OCI-LY3 (cell line): ENCODE results near the gene CALHM4.

Experiments
- H2AFZ ChIP-seq: fragments of 200-600, 300-600 bp; shearing (Covaris generic); 2 replicates; pipeline ENCODE4 v1.6.0; 2014; ENCODE audit warnings: antibody characterized with exemption, low read depth, low read length
- H3K27ac ChIP-seq: fragments of 200-600, 300-600 bp; sonication (generic); 2 replicates; pipeline ENCODE4 v1.5.1; 2014; ENCODE audit warnings: mild to moderate bottlenecking, low read length, moderate library complexity, mixed read lengths
- H3K27me3 ChIP-seq: fragments of 200-600, 300-600 bp; sonication (generic); 2 replicates; pipeline ENCODE4 v1.6.1; 2014; ENCODE audit warnings: low read depth, low read length, mixed read lengths
- H3K36me3 ChIP-seq: fragments of 200-600, 300-600 bp; sonication (generic); replicated peaks from 2 replicates; pipeline ENCODE3; 2014; ENCODE audit warnings: low read depth, low read length, mixed read lengths
- H3K4me1 ChIP-seq: fragments of 300-600, 200-600 bp; sonication (generic); 2 replicates; pipeline ENCODE4 v1.6.1; 2014; ENCODE audit warnings: low read length, mixed read lengths
- H3K4me2 ChIP-seq: fragments of 200-600, 300-600 bp; sonication (generic); 2 replicates; pipeline ENCODE4 v1.6.1; 2014; ENCODE audit warnings: low read length, mixed read lengths
- H3K4me3 ChIP-seq: fragments of 300-600, 200-600 bp; sonication (generic); 2 replicates; pipeline ENCODE4 v1.5.1; 2014; ENCODE audit warnings: antibody characterized with exemption, mild to moderate bottlenecking, low read length, moderate library complexity
- H3K79me2 ChIP-seq: fragments of 300-600, 200-600 bp; shearing (Covaris generic); 2 replicates; pipeline ENCODE4 v1.6.1; 2014; ENCODE audit warnings: mild to moderate bottlenecking, low read length, mixed read lengths
- H3K9ac ChIP-seq: fragments of 300-600, 200-600 bp; shearing (Covaris generic); 2 replicates; pipeline ENCODE4 v1.6.0; 2014; ENCODE audit warnings: mild to moderate bottlenecking, low read length, moderate library complexity
- H3K9me3 ChIP-seq: fragments of 200-600, 300-600 bp; shearing (Covaris generic); 2 replicates; pipeline ENCODE4 v1.6.1; 2014; ENCODE audit warnings: low read length, mixed read lengths; ENCODE audit not compliant: insufficient read depth
- H4K20me1 ChIP-seq: fragments of 200-600, 300-600 bp; sonication (generic); 2 replicates; pipeline ENCODE4 v1.6.1; 2016; ENCODE audit warnings: low read length, mixed read lengths; ENCODE audit not compliant: insufficient read depth
- CTCF ChIP-seq: fragments of 200-600, 300-600 bp; sonication (generic); IDR thresholded peaks from 2 replicates; pipeline ENCODE4 v1.5.1; 2014; ENCODE audit warnings: antibody characterized with exemption, low read length, low read depth
- EZH2phosphoT487 ChIP-seq: fragments of 200-600 bp; shearing (Covaris generic); IDR thresholded peaks from 2 replicates; pipeline ENCODE4 v1.6.1; 2018; ENCODE audit warnings: antibody characterized with exemption, mixed run types, low read depth

CALHM4 gene

DNA sequence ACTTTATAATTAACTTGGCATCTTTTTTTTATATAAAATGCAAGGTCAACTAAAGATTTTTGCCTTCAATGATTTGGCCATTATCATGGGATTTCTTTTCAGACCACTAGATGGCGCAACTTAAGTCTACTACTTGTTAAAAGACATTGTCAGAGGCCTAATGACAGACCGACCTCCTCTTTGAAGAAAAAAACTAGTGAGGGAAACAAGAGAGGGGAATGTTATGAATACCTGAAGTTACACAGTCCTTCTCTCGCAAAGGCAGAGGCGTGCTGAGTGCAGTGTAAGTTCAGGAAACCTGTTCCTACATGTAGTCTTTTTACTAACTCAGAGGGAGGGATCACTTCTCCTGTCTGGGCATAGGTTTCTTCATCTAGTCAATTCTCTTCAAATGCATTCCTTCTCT, 17.3 kb upstream of the CALHM4 start:
- TF ChIP-seq CTCF (peak; percentile 65), EZH2phosphoT487 (no peak)
- Histone ChIP-seq H3K79me2 (no peaks in the 10 kb centered on the region), H3K4me2 (no peak overlapping the region), H3K27me3 (peaks cover 6% of the 10 kb centered on the region; the same call in 1 of the 2 replicates), H4K20me1 (no peaks in the 10 kb centered on the region), H2AFZ (peak overlapping the region; percentile 87), H3K9me3 (no peaks in the 10 kb centered on the region), H3K27ac (no peak overlapping the region), H3K9ac (no peak overlapping the region), H3K36me3 (no peaks in the 10 kb centered on the region), H3K4me3 (no peak overlapping the region), H3K4me1 (peaks cover 10% of the 10 kb centered on the region)

DNA sequence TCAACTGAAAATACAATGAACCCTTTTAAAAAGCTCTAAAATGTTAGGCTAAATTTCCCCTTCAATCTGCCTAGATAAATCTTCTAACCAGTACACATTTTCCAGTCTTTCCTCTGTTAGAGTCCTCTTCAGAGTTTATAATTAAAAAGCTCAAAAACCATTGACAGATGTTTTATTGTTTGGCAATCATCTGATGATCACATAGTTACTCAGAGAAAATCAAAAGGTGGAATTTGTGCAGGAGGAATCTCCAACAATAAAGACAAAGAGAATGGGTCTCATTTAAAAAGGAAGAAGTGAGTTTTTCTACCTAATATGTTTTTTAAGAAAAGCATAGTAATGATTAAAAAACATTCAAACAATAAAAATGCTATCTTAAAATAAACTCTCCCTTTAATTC, 11.1 kb upstream of the CALHM4 start:
- Histone ChIP-seq H3K9me3 (no peaks in the 10 kb centered on the region), H3K4me2 (no peak overlapping the region), H2AFZ (no peak overlapping the region), H3K4me3 (no peak overlapping the region), H3K36me3 (no peaks in the 10 kb centered on the region), H3K4me1 (peaks cover 3% of the 10 kb centered on the region; the same call in 1 of the 2 replicates), H3K27me3 (peaks cover 21% of the 10 kb centered on the region), H3K27ac (no peak overlapping the region), H3K79me2 (no peaks in the 10 kb centered on the region), H4K20me1 (no peaks in the 10 kb centered on the region), H3K9ac (no peak overlapping the region)
- no peak for TF ChIP-seq CTCF
- no peak for TF ChIP-seq EZH2phosphoT487

GRCh38 chr6:116543149-116543548, 10.4 kb upstream of the CALHM4 start:
- Histone ChIP-seq H3K27ac (no peak overlapping the region), H2AFZ (no peak overlapping the region), H4K20me1 (no peaks in the 10 kb centered on the region), H3K79me2 (no peaks in the 10 kb centered on the region), H3K4me1 (peaks cover 3% of the 10 kb centered on the region; the same call in 1 of the 2 replicates), H3K4me2 (no peak overlapping the region), H3K27me3 (peaks cover 21% of the 10 kb centered on the region), H3K9ac (no peak overlapping the region), H3K9me3 (no peaks in the 10 kb centered on the region), H3K4me3 (no peak overlapping the region), H3K36me3 (no peaks in the 10 kb centered on the region)
- TF ChIP-seq EZH2phosphoT487: no peak
- TF ChIP-seq CTCF: no peak

DNA sequence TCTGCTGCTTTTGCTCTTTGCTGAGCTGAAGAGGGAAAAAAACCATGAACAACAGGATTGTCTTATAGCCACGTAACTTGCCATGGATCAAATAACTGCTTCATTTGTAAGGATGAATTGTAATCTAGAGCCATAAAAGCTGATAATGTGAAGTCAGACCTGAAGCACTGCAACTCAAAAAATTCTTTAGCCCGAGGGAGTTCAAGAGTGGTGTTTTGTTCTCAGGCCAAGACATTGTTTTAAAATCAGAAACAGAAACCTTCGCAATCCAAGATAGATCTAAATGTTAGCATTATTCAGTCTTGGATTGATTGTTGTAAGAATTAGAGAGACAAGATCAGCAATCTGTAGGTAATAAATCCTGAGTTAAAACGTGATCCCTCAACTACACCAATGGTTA, 7.9 kb upstream of the CALHM4 start, which contains the start of gene TRAPPC3L:
Gene TRAPPC3L (minus strand): TSS at position 34 of the 400 bp plus-strand sequence. CDS start 170 bp downstream, outside the sequence.
- Histone ChIP-seq H3K36me3 (no peaks in the 10 kb centered on the region), H3K4me2 (no peak within 1 kb of the TSS), H3K4me1 (peaks cover 3% of the 10 kb centered on the region; the same call in 1 of the 2 replicates), H3K27me3 (peaks cover 20% of the 10 kb centered on the region), H4K20me1 (no peaks in the 10 kb centered on the region), H3K4me3 (no peak within 1 kb of the TSS), H3K27ac (no peak within 1 kb of the TSS), H3K9me3 (no peaks in the 10 kb centered on the region), H3K9ac (no peak within 1 kb of the TSS), H2AFZ (no peak within 1 kb of the TSS), H3K79me2 (no peaks in the 10 kb centered on the region)
- TF ChIP-seq CTCF (no peak), EZH2phosphoT487 (no peak)
